ENCODE data around the gene CCDC85B.
"Not testable (repeated sequence)": the region's sequence is repeated elsewhere in the genome, so short reads cannot be mapped to it uniquely, and the experiment has no call there.

CCDC85B gene

GRCh38 chr11:65887723-65888162, 2.7 kb upstream of the CCDC85B start:
- no peak for DNase-seq (ENCODE audit: low spot score)

DNA sequence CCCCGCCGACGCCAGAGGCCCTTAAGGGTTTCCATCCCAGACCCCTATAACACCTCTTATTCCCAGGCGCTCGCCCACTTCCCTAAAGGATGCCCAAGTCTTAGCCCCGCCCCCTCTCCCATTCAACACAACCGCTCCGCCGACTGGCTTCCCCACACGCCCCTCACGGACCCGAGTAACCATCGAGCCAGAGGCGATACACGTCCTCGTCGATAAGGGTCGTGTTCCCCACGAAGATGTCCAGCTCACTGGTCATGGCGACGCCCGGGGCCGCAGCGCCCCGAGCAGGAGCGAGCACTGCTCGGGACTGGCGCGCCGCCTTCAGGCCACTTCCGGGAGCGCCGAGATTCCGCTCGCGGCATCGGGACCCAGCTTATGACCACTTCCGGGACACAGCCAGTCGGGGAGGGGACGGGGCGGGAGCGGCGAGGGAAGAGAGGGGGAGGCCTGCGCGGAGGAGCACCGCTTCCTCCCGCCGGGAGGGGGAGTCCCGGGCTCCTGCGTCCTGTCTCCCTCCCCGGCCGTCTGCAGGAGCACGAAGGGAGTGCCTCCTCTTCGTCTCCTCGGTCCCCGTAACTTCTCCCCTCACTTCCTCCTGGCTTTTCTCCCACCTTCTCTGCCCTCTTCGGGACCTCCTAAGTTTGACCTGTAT, 2.2 kb upstream of the CCDC85B start, which contains the start of gene FIBP:
FIBP (minus strand) TSS at position 309 of the 652 bp plus-strand sequence; CDS start at position 256, 53 bp downstream.
- peak; percentile 93 for DNase-seq (ENCODE audit: low spot score)

- DNase-seq (ENCODE audit: low spot score): no peak
Observed at GRCh38 chr11:65891219-65892136, 1.0 kb downstream of the CCDC85B start.

DNA sequence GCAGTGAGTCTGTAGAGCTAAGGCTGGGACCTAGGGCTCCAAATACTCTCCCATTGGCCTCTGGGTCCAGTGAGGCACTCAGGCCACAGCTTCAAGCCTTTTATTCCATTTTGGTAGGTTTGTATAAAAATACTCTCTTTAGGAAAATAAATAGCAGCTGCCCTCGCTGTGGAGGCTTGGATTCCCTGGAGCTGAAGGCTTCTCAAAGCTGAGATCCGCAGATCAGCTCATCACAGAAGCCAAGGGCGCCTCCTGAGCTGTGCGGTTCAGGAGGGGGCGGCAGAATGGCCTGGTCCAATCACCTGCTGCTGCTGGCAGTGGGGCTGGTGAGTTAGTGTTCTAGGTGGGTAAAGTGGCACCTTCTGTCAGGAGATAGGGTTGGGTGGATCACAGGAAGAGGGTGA, 1.7 kb downstream of the CCDC85B start:
- not testable (repeated sequence) for DNase-seq (ENCODE audit: low spot score)

DNA sequence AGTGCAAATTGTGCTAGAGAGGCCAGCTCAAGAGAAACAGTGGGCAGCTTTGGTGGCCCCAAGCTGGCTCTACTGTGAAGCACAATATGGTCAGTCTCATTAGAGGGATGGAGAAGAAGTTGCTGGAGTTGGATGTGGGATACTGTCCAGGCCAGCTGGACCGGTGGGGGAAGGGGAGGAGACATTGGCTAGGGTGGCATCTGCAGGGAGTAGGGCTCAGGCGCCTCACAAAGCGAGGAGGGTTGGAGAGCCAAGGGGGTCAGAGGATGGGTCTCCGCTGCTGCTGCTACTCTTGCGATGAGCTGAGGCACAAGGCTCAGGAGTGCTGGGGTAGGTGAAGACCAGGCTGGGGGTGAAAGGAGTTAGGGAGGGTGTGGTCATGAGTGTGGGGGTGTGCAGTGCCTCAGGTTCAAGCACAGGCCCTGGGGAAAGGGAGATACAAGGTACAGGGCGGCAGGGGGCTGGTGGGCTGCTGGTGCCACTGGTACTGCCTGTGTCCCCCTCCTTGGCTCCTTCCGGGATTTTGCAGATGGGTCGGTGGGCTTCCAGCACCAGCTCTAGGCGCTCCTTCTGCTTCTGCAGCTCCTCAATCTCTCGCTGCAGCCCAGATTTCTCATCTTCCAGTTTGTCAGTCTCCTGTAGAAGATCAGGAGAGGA, 2.3 kb downstream of the CCDC85B start:
- no peak for DNase-seq (ENCODE audit: low spot score)

DNA sequence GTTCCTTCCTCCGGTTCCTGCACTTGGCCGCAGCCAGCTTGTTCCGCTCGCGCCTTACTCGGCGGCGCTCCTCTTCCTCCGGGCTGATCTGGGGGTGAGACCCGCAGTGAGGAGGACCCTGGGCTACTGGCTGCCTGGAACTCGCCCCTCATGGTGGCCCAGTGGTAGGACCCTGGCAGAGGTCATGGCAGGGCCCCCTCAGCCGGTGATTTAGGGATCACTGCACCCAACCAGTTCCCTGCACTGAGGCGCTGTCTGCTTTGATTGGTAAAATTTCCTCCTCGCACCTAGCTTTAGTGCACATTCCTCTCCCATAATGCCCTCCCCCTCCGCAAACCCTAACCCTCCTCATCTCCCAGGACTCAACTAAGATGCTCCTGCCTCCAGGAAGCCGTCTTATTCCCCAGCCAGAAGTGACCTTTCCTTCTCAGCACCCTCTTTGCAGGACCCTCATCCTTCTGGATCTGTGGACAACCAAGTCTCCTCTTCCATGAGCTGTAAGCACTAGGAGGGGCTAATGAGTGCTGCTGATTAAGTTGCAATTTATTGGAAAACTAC, 3.6 kb downstream of the CCDC85B start:
- no peak for DNase-seq (ENCODE audit: low spot score)

- no peak for DNase-seq (ENCODE audit: low spot score)
Observed at GRCh38 chr11:65895482-65895981, 5.1 kb downstream of the CCDC85B start.

DNA sequence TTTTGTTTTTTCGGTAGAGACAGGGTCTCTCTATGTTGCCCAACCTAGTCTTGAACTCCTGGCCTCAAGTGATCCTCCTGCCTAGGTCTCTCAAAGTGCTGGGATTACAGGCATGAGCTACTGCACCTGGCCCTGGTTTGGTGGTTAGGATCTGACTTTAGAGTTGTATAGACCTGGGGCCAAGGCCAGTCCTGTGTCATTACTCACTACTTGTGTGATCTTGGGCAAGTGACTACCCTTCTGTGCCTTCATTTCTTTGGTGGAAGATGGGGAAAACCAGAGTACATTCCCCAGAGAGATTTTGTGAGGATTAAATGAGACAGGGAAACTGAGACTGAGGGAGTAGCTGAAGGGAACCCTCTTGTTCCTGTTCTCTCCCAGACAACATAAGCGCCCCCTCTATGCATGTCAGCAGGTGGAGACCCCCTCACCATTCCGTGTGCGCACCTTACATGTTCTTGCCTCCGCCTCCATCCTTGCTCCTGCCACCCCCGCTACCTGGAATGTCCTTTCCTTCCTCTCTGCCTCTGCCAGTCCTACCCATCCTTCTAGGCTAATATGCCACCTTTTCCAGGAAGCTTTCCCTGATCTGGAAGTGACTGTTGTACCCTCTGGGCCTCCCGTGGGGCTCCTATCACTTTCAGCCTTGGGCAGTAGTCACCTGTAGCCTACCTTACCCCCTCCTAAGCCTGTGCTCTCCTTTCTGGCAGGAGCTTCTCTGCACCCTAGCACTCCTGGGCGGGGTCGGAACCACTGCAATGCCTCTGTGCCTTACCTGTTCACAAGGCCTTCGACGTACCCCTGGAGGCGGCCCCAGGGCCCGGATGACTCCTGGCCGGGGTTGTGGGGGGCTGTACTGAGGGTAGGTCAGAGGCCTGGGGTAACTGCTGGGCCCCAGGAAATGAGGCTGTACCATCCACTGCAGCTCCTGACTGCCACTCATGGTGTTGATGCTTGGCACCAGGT, 5.8 kb downstream of the CCDC85B start:
- no peak for DNase-seq (ENCODE audit: low spot score)

DNA sequence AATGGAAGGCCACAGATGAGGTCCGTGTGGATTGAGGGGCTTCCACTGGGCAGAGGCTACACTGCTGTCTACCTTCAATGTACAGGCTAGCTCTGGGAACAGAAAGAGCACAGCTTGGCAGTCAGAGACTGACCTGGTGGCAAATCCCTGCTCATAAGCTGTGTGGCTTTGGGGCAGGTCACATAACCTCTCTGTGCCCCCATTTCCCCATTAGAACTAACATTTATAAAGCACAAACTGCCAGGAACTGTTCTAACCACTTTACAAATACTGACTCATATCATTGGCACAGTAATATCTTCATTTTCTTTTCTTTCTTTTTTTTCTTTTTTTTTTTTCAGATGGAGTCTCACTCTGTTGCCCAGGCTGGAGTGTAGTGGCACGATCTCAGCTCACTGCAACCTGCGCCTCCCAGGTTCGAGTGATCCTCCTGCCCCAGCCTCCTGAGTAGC, 6.6 kb downstream of the CCDC85B start:
- no peak for DNase-seq (ENCODE audit: low spot score)

DNA sequence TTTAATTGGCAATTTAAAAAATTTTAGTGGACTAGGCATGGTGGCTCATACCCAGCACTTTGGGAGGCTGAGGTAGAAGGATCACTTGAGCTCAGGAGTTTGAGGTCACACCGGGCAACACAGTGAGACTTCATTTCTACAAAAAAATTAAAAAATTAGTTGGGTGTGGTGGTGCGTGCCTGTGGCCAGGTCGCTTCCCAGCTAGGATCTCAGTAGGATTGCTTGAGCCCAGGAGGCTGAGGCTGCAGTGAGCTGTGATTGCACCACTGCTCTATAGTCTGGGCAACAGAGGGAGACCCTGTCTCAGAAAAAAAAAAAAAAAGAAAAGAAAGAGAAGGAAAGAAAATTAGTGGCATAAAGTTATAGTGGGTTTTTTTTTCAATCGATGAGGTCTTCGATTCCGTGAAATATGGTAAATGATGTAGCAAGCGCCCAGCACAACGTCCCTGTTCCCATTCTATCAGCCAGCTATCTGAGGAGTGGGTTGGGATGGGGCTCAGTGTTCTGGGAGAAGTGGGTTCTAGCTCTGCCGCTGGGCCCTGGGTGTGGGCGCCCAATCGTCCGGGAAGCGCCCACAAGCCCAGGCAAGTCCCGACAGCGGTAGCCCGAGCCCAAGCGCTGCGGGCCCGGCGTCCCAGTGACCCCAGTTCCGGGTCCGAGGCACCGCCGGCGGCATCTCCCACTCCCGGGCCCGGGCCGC, 8.3 kb downstream of the CCDC85B start:
- no peak for DNase-seq (ENCODE audit: low spot score)

GRCh38 chr11:65899356-65900124, 9.1 kb downstream of the CCDC85B start:
- DNase-seq (ENCODE audit: low spot score): no peak

DNA sequence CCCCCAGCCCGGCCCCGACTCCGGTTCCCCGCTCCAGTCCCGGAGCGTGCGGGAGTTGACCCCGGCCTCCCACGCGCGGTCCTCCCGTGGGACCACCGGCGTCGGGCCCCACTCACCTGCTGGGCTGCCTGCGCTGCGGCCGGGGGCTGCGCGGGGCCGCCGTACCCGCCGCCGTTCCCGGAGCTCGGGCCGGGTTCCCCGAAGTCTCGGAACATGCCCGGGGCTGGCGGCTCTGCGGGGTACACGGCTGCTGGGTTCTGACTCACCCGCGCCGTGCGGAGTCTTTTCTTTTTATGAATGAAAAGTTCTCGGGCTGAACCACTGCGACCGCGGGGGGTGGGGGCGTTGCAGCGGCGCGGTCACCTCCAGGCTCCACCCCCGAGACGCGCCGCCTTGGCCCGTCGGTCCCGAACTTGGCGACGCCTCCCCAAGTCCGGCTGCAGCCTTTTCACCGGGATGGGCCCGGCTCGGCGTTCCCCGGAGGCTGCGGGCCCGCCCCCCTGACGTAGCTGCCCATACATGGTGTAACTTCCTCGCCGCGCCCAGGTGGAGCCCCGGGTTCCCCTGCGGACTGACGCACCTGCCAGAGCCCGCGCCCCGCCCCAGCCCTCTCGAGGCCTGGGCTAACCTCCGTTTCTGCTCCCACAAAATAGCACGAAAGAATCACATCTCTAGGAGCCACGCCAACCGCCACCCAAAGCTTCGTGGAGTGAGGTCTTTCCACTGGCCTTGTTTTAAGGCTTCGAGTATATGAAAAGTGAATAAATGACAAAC, 9.8 kb downstream of the CCDC85B start, which contains the start of gene FOSL1:
FOSL1 (minus strand) TSS at position 264 of the 774 bp plus-strand sequence; CDS start at position 215, 49 bp downstream.
- peak; percentile 74 for DNase-seq (ENCODE audit: low spot score)

DNA sequence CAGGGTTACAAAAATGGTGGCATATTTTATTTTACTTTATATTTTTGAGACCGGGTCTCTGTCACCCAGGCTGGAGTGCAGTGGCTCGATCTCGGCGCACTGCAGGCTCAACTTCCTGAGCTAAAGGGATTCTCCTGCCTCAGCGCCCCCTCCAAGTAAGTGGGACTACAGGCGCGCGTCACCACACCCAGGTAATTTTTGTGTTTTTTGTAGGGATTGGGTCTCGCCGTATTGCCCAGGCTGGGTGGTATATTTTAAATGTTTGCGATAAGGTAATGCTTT, 10.4 kb downstream of the CCDC85B start:
- no peak for DNase-seq (ENCODE audit: low spot score)

GRCh38 chr11:65903068-65903481, 12.6 kb downstream of the CCDC85B start:
- DNase-seq (ENCODE audit: low spot score): no peak

DNA sequence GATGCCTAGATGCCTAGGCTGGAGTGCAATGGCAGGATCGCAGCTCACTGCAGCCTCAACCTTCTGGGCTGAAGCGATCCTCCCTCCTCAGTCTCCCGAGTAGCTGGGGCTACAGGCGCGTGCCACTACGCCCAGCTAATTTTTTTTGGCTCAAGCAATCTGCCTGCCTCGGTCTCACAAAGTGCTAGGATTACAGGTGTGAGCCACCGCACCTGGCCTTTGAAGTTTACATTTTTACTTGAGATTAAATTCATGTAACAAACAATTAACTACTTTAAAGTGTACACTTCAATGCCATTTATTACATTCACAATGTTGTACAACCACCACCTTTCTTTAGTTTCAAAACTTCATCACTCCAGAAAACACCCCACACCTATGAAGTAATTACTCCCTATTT, 13.2 kb downstream of the CCDC85B start:
- DNase-seq (ENCODE audit: low spot score): no peak

DNA sequence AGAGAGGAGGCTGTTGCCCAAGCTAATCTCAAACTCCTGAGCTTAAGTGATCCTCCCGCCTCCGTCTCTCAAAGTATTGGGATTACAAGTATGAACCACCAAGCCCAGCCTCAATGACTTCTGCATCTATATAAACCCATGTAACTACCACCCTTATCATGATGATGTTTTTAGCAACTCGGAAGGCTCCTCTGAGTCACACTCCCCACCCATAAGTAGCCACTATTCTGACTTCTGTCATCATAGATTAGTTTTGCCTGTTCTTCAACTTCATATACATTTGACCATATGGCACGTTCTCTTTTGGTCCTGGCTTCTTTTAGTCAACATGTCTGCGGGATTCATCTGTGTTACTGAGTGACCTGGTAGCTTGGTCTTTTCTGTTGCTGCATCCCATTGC, 16.1 kb downstream of the CCDC85B start:
- no peak for DNase-seq (ENCODE audit: low spot score)

GRCh38 chr11:65907878-65908277, 17.4 kb downstream of the CCDC85B start:
- no peak for DNase-seq (ENCODE audit: low spot score)

- DNase-seq (ENCODE audit: low spot score): peak; percentile 75
Observed at GRCh38 chr11:65911682-65912568, 21.5 kb downstream of the CCDC85B start.

Data from HuH-7 (cell line).